K562 (cell line): ENCODE data around the gene CD40LG.

Experiments used
- FOXA1 ChIP-seq: fragments of 450-650 bp; IDR thresholded peaks from 2 replicates; pipeline ENCODE4 v1.6.1; 2016; ENCODE audit warnings: mild to moderate bottlenecking, borderline replicate concordance
- GABPA ChIP-seq: fragments of 200-800 bp; sonication (Bioruptor generic); conservative IDR thresholded peaks from 2 replicates; pipeline ENCODE4 v1.6.1; 2016; ENCODE audit warnings: low read depth, missing genetic modification characterization, missing compliant biosample characterization
- HMGN3 ChIP-seq: IDR thresholded peaks from 2 replicates; pipeline ENCODE4 v1.6.1; 2011; ENCODE audit warnings: borderline replicate concordance, low read depth, mild to moderate bottlenecking, mixed read lengths, low read length; ENCODE audit not compliant: insufficient read length; ENCODE audit errors: extremely low read depth
- HNRNPH1 ChIP-seq: fragments of 200-400 bp; formaldehyde crosslinking; optimal IDR thresholded peaks from 2 replicates; pipeline ENCODE3; 2017; ENCODE audit warnings: low read depth, mild to moderate bottlenecking, low read length, moderate library complexity
- MEF2A ChIP-seq: IDR thresholded peaks from 2 replicates; pipeline ENCODE4 v1.6.1; 2011; ENCODE audit warnings: low read depth, mild to moderate bottlenecking, low read length, moderate library complexity; ENCODE audit not compliant: control insufficient read depth
- MYC ChIP-seq, 2 experiments: fragments of 250-450 bp in 1 of 2; sonication (Bioruptor Pico) in 1 of 2; IDR thresholded peaks; 2 replicates each; pipeline versions ENCODE4 v1.5.1 to v1.6.1; 2012 to 2021; ENCODE audit warnings: low read depth in 2 of 2, borderline replicate concordance in 1 of 2, improper control_type of control experiment in 1 of 2, low read length in 1 of 2, mild to moderate bottlenecking in 1 of 2, moderate library complexity in 1 of 2
- ZMIZ1 ChIP-seq, 2 experiments: fragments of 150-350 bp in 1 of 2; IDR thresholded peaks; 2 replicates each; pipeline ENCODE4 v1.6.1; 2012 to 2016; ENCODE audit warnings: low read depth in 2 of 2, low read length in 2 of 2, mild to moderate bottlenecking in 1 of 2, moderate library complexity in 1 of 2
- ZNF41 ChIP-seq: fragments of 250-450 bp; sonication (Bioruptor Pico); conservative IDR thresholded peaks from 2 replicates; pipeline ENCODE4 v1.4.0; 2020; ENCODE audit warnings: mild to moderate bottlenecking
- ZNF778 ChIP-seq: fragments of 450-650 bp; formaldehyde crosslinking; IDR thresholded peaks from 2 replicates; pipeline ENCODE4 v1.4.0; 2020; ENCODE audit warnings: mild to moderate bottlenecking, moderate library complexity
- TF ChIP-seq, protein P1 (sequence below), 3 experiments: IDR thresholded peaks in 2 of 3; conservative IDR thresholded peaks in 1 of 3; 2 replicates each; pipeline ENCODE4 v1.5.1; 2011 to 2012; ENCODE audit warnings: low read length in 3 of 3, mild to moderate bottlenecking in 3 of 3, control low read depth in 2 of 3, improper control_type of control experiment in 1 of 3, inconsistent platforms in 1 of 3, low read depth in 1 of 3, mixed read lengths in 1 of 3, moderate library complexity in 1 of 3; ENCODE audit not compliant: insufficient read depth in 2 of 3

DNA sequence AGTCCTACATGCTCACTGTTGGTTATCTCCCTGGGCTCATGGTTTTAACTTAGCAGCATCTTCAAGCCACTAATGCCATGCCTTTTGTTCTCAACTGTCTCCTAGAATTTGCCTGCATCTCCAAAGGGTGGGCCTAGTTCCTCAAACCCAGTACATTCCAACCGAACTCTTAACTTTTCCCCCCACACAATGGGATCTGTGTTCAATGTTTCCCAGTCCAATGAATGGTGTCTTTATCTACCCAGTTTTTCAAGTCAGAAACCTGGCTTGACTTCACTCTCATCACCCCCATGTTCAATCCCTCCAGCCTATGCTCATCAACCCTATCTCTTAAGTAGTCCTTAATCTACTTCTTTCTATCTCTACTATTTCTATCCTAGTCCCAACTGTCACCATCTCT is 12.9 kb downstream of the CD40LG start:
- TF ChIP-seq, protein P1, sequence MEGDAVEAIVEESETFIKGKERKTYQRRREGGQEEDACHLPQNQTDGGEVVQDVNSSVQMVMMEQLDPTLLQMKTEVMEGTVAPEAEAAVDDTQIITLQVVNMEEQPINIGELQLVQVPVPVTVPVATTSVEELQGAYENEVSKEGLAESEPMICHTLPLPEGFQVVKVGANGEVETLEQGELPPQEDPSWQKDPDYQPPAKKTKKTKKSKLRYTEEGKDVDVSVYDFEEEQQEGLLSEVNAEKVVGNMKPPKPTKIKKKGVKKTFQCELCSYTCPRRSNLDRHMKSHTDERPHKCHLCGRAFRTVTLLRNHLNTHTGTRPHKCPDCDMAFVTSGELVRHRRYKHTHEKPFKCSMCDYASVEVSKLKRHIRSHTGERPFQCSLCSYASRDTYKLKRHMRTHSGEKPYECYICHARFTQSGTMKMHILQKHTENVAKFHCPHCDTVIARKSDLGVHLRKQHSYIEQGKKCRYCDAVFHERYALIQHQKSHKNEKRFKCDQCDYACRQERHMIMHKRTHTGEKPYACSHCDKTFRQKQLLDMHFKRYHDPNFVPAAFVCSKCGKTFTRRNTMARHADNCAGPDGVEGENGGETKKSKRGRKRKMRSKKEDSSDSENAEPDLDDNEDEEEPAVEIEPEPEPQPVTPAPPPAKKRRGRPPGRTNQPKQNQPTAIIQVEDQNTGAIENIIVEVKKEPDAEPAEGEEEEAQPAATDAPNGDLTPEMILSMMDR (IDR thresholded peaks at IDR 0.05 in 2 of 3, conservative IDR thresholded peaks at IDR 0.05 in 1 of 3; ENCODE audit: insufficient read depth in 2 of 3, low read depth in 1 of 3, low read length in 3 of 3): no peak
- TF ChIP-seq ZNF41 (no peak), MEF2A (no peak), HNRNPH1 (no peak), HMGN3 (no peak), ZMIZ1 (IDR thresholded peaks at IDR 0.05; ENCODE audit: low read depth in 2 of 2, low read length in 2 of 2) (no peak), FOXA1 (no peak), ZNF778 (CRISPR knock-in tag) (no peak), MYC (IDR thresholded peaks at IDR 0.05; ENCODE audit: low read depth, low read length) (no peak), MYC (CRISPR knock-in tag; IDR thresholded peaks at IDR 0.05; ENCODE audit: borderline replicate concordance, low read depth) (no peak), GABPA (no peak)
